ENCODE data around the gene LCN6.

LCN6 gene

DNA sequence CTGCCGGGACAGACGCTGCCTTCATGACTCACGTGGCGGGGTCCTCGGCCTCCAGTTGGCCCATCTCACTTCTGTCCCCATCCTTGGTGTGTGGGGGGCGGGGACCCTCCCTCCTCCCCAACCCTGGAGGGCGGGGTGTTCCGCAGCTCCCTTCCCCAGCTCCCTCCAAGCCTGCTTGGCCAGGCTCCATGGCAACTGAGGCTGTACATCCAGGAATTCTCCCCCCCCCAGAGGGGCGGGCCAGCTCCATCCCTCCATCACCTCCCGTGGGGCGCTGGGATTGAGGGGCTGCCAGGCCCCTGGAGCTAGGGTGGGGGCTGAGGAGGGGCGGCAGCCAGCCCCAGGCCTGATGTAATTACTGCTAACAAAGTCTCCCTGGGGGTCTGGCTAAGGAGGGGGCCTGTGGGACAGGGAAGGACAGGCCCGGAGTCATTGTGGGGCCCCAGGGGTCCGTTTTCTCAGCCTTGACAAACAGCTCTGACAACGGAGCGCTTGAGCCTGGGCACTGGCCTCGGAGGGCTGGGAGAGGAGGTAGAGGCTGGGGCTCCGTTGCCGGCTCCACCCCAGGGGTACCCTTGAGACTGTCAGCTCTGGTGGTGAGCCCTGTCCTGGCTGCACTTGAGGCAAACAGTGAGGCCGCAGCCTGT lies 28.0 kb downstream of the LCN6 start:
- Histone ChIP-seq H4K20me1 (ENCODE audit: insufficient read depth, low read length) (peaks cover 28% of the 10 kb centered on the region), H3K27ac (ENCODE audit: low read length) (no peak overlapping the region)

DNA sequence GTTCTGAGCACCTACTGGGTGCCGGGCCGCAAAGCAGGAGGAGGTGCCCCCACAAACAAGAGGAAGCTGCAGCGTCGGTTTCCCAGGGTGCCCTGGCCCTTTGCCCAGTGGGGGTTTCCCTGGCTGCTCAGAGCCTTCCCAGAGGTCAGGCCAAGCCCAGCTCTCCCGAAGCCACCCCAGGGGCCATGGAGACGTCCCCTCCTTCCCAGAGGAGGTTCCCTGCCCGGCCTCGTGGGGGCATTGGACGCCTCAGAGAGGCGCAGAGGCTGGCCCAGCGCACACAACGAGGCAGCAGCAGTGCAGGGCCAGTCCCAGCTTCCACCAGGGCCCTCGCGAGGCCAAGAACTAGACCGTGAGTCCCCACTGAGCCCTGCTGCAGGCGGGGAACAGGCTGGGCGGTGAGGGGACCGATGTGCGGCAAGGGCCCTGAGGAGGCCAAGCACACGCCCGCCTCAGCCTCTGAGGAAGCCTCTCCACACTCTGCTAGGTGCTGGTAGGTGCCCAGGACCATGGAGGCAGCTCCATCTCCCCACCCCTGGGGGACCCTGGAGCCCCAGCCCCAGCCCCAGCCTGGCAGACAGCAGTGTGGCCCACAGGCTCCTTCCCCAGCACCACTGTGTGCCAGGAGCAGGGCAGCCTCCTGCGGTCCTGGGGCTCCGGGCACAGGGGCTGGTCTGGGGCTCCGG lies 29.0 kb downstream of the LCN6 start:
- Histone ChIP-seq H3K79me2 (ENCODE audit: low read length) (no peaks in the 10 kb centered on the region), H2AFZ (ENCODE audit: low read length) (no peak overlapping the region), H3K9ac (ENCODE audit: low read length) (no peak overlapping the region), H3K27me3 (replicated peaks; ENCODE audit: insufficient read depth, low read length) (peaks cover 42% of the 10 kb centered on the region), H3K9me3 (replicated peaks; ENCODE audit: insufficient read depth, low read length) (no peaks in the 10 kb centered on the region), H3F3A (ENCODE audit: insufficient read depth, low read length) (peaks cover 13% of the 10 kb centered on the region), H3K9me2 (replicated peaks; ENCODE audit: insufficient read depth, low read length) (no peaks in the 10 kb centered on the region), H3K4me3 (ENCODE audit: low read length) (no peak overlapping the region), H3K36me3 (replicated peaks; ENCODE audit: insufficient read depth, low read length) (no peaks in the 10 kb centered on the region; the same call in 1 of the 2 replicates), H3K27ac (ENCODE audit: low read length) (no peak overlapping the region), H3K4me2 (ENCODE audit: low read depth, low read length) (no peak overlapping the region), H4K20me1 (ENCODE audit: insufficient read depth, low read length) (peaks cover 22% of the 10 kb centered on the region), H3K4me1 (ENCODE audit: low read length) (no peaks in the 10 kb centered on the region)
- TF ChIP-seq EZH2phosphoT487 (IDR thresholded peaks at IDR 0.05; ENCODE audit: low read length) (no peak), EZH2 (optimal IDR thresholded peaks at IDR 0.05; ENCODE audit: low read depth, low read length) (no peak)
- TF ChIP-seq, protein P1, sequence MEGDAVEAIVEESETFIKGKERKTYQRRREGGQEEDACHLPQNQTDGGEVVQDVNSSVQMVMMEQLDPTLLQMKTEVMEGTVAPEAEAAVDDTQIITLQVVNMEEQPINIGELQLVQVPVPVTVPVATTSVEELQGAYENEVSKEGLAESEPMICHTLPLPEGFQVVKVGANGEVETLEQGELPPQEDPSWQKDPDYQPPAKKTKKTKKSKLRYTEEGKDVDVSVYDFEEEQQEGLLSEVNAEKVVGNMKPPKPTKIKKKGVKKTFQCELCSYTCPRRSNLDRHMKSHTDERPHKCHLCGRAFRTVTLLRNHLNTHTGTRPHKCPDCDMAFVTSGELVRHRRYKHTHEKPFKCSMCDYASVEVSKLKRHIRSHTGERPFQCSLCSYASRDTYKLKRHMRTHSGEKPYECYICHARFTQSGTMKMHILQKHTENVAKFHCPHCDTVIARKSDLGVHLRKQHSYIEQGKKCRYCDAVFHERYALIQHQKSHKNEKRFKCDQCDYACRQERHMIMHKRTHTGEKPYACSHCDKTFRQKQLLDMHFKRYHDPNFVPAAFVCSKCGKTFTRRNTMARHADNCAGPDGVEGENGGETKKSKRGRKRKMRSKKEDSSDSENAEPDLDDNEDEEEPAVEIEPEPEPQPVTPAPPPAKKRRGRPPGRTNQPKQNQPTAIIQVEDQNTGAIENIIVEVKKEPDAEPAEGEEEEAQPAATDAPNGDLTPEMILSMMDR (IDR thresholded peaks at IDR 0.05; ENCODE audit: low read length) = no peak
- no peak for DNase-seq

More for the DNA sequence above, 28.0 kb downstream of the LCN6 start:
- Histone ChIP-seq H3F3A (ENCODE audit: insufficient read depth, low read length) (peaks cover 20% of the 10 kb centered on the region), H3K79me2 (ENCODE audit: low read length) (peaks cover 2% of the 10 kb centered on the region), H3K4me3 (ENCODE audit: low read length) (no peak overlapping the region), H3K4me1 (ENCODE audit: low read length) (no peaks in the 10 kb centered on the region), H3K9ac (ENCODE audit: low read length) (no peak overlapping the region), H3K36me3 (replicated peaks; ENCODE audit: insufficient read depth, low read length) (no peaks in the 10 kb centered on the region; the same call in 1 of the 2 replicates), H3K9me2 (replicated peaks; ENCODE audit: insufficient read depth, low read length) (no peaks in the 10 kb centered on the region), H3K9me3 (replicated peaks; ENCODE audit: insufficient read depth, low read length) (no peaks in the 10 kb centered on the region), H3K4me2 (ENCODE audit: low read depth, low read length) (no peak overlapping the region), H3K27me3 (replicated peaks; ENCODE audit: insufficient read depth, low read length) (peaks cover 31% of the 10 kb centered on the region), H2AFZ (ENCODE audit: low read length) (no peak overlapping the region)
- no peak for TF ChIP-seq EZH2phosphoT487 (IDR thresholded peaks at IDR 0.05; ENCODE audit: low read length)
- TF ChIP-seq, protein P1 (IDR thresholded peaks at IDR 0.05; ENCODE audit: low read length) = no peak
- TF ChIP-seq EZH2 (optimal IDR thresholded peaks at IDR 0.05; ENCODE audit: low read depth, low read length) = no peak
- no peak for DNase-seq

DNA sequence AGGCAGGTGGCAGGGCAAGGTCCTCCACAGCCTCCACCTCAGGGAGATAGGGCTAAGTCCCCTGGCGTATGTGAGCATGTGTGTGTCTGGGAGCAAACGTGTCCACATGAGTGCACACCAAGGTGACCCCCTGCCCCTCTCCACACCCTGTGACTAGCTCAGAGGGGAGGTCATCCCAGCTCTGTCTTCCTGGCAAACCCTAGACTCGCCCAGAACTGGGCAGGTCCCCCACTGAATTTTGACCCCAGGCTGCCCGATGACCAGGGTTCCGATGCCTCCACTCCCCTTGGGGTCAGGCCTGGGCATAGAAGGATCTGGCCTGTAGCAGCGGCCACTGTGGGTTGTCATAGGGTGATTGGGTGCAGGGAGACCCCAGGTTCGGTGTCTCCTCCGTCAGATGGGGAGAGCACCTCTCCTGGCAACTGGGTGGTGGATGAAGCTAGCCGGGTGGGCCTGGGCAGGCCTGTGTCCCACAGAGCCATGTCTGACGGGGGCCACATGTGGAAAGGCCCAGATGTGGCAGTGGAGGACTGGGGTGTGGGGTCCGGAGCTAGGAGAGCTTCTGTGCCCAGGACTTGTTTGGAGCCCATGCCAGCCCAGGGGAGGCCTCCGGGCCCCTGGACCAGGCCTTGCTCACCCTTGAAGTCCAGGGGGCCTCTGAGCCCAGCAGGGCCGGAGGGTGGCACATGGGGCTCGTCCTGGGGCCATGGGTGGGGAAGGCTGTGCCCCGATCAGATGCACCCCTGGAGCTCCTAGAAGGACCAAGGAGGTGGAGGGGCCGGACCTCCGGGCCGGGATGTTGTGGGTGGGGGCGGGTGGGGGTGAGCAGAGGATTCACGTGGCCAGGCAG lies 29.8 kb downstream of the LCN6 start:
- Histone ChIP-seq H2AFZ (ENCODE audit: low read length) (no peak overlapping the region), H3K9me2 (replicated peaks; ENCODE audit: insufficient read depth, low read length) (no peaks in the 10 kb centered on the region), H3K36me3 (replicated peaks; ENCODE audit: insufficient read depth, low read length) (no peaks in the 10 kb centered on the region; the same call in 1 of the 2 replicates), H3F3A (ENCODE audit: insufficient read depth, low read length) (peaks cover 7% of the 10 kb centered on the region), H3K79me2 (ENCODE audit: low read length) (no peaks in the 10 kb centered on the region), H3K4me3 (ENCODE audit: low read length) (no peak overlapping the region), H3K4me2 (ENCODE audit: low read depth, low read length) (no peak overlapping the region), H3K9ac (ENCODE audit: low read length) (no peak overlapping the region), H3K27me3 (replicated peaks; ENCODE audit: insufficient read depth, low read length) (peaks cover 49% of the 10 kb centered on the region), H3K27ac (ENCODE audit: low read length) (no peak overlapping the region), H3K9me3 (replicated peaks; ENCODE audit: insufficient read depth, low read length) (no peaks in the 10 kb centered on the region), H4K20me1 (ENCODE audit: insufficient read depth, low read length) (peaks cover 14% of the 10 kb centered on the region), H3K4me1 (ENCODE audit: low read length) (no peaks in the 10 kb centered on the region)
- DNase-seq = no peak
- no peak for TF ChIP-seq EZH2phosphoT487 (IDR thresholded peaks at IDR 0.05; ENCODE audit: low read length)
- TF ChIP-seq EZH2 (optimal IDR thresholded peaks at IDR 0.05; ENCODE audit: low read depth, low read length) = no peak
- TF ChIP-seq, protein P1 (IDR thresholded peaks at IDR 0.05; ENCODE audit: low read length) = no peak
